Heart left ventricle (tissue), 16 donors: ENCODE measurements around the gene GRHL1. TPM values are rescaled to one million over a fixed set of nuclear protein-coding genes. Genes with fewer than 3 reads are reported as not detected.

Source experiments
- ATAC-seq, 4 donors: fragments of 200-7000 bp; cut with Tn5 transposase; one replicate each; pipeline ENCODE4 v1.9.1; 2020 to 2022; ENCODE audit warnings: moderate library complexity in 4 of 4, mild to moderate bottlenecking in 3 of 4, moderate number of reproducible peaks in 1 of 4
- DNase-seq, 5 donors: peaks; one replicate each; pipeline ENCODE4 v3.0.0-alpha.2; 2020
- H3K27ac ChIP-seq, 12 donors: fragments of 200-600 bp; sonication (generic) in 4 of 12; one replicate each; pipeline versions ENCODE4 v1.5.0 to v1.8.0; 2016 to 2022; ENCODE audit warnings: mild to moderate bottlenecking in 2 of 12
- H3K27me3 ChIP-seq, 9 donors: fragments of 200-600 bp; sonication (generic) in 2 of 9; one replicate each; pipeline versions ENCODE4 v1.5.1 to v1.8.0; 2016 to 2022; ENCODE audit warnings: mild to moderate bottlenecking in 3 of 9
- H3K36me3 ChIP-seq, 9 donors: fragments of 200-600 bp; sonication (generic) in 2 of 9; one replicate each; pipeline versions ENCODE4 v1.5.0 to v1.8.0; 2018 to 2022; ENCODE audit warnings: mild to moderate bottlenecking in 2 of 9
- H3K4me1 ChIP-seq, 12 donors: fragments of 200-600 bp; sonication (generic) in 4 of 12; one replicate each; pipeline versions ENCODE4 v1.5.0 to v1.8.0; 2016 to 2022; ENCODE audit warnings: mild to moderate bottlenecking in 3 of 12
- H3K4me3 ChIP-seq, 12 donors: fragments of 200-600 bp; sonication (generic) in 4 of 12; one replicate each; pipeline versions ENCODE4 v1.5.0 to v1.8.0; 2017 to 2022; ENCODE audit warnings: mild to moderate bottlenecking in 9 of 12, moderate library complexity in 4 of 12
- H3K9me3 ChIP-seq, 12 donors: fragments of 200-600 bp; sonication (generic) in 4 of 12; one replicate each; pipeline versions ENCODE4 v1.5.0 to v1.8.0; 2016 to 2022; ENCODE audit warnings: mild to moderate bottlenecking in 1 of 12
- CTCF ChIP-seq, 12 donors: fragments of 200-600 bp; sonication (generic) in 4 of 12; IDR thresholded peaks; one replicate each; pipeline versions ENCODE4 v1.5.0 to v1.8.0; 2018 to 2022; ENCODE audit warnings: antibody characterized with exemption in 12 of 12, mild to moderate bottlenecking in 5 of 12
- POLR2A ChIP-seq, 2 donors: fragments of 450-650 bp; IDR thresholded peaks; one replicate each; pipeline ENCODE4 v1.6.1; 2017; ENCODE audit warnings: antibody characterized with exemption in 2 of 2, mild to moderate bottlenecking in 2 of 2, moderate library complexity in 2 of 2
- WGBS, 4 donors: extraction: QIAGEN DNeasy Blood & Tissue Kit in 2 of 4; methylation state at CpG; one replicate each; pipeline versions ENCODE4 v1.1.5 to v1.1.7; 2013 to 2018; 5-methylcytosine and 5-hydroxymethylcytosine counted together
- intact Hi-C, 10 donors: fragments of 100-400 bp; cut with DNase I; formaldehyde crosslinking; loops; one replicate each; pipeline versions ENCODE4 v1.11.1 to v1.14.2; 2022
- polyA plus RNA-seq, 2 donors: library from polyadenylated mRNA; stranded (reverse); fragments of 200-250 nt; gene quantifications; one replicate each; pipeline ENCODE4 v1.2.3, GENCODE V29; 2013
- total RNA-seq, 9 donors: library from RNA; depleted of rRNA in 2 of 9; stranded (reverse); fragments of >200 nt in 2 of 9; fragmentation: NEBNext Ultra II Directional in 3 of 9; extraction: Animal tissue kit (Norgen Biotek cat#: 25700) in 3 of 9; gene quantifications; one replicate each; pipeline versions ENCODE4 v1.1.0 to v1.2.4, GENCODE V29; 2016 to 2023
- donor health status: ischemic (EF 13 %, LVEDD 7.1; RV severe dilation, severe dysfunction).
- donor health status: healthy with polysubstance abuse.
- donor health status: DM: no; HTN: yes; CAD: no.
- donor health status: DM: no; HTN: no; CAD: no.
- donor health status: ischemic (EF 25% LVEDD 6.9; RV normal size, moderate dysfunction).
- donor health status: ischemic (EF 25% LVEDD 5.7; RV mildly dilated, moderate dysfunction).
- donor health status: healthy.
- donor health status: DM: yes; HTN: yes; CAD: no.
- donor health status: ischemic (EF 35%, LVEDD 5.7; RV mildly dilated, moderate dysfunction).
- donor health status: nonischemic (EF 11% LVEDD 7.7; RV severe dilation, severe dysfunction).
- donor health status: DM: yes; HTN: yes; CAD: no.
- donor health status: PGD.
- donor health status: ischemic (EF 29% LVEDD 5.4; RV normal size, mild dysfunction).
- donor health status: nonischemic (EF 23%, LVEDD 6.1; RV moderate dilation, normal function).

Gene GRHL1
- total and polyA plus RNA-seq, 11 donors: 0.50 to 2.8 (median 1.0) TPM

DNA sequence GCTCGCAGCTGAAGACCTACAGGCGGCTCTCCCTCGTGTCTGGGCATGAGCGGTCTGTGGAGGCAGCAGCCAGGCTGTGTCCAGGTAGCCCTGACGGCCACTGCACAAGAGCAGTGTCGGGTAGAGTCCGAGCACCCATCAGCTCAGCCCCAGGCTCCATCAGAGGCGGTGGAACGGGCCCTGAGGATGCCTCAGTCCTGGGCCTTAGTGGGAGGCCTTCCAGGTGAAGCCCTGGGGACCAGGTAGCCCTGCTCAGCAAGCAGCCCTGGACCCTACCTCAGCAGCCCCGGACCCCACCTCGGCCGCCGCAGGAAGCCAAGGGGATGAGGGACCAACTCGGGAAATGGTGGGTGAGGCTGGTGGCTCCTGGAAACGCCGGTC is 70.5 kb downstream of the GRHL1 start:
- intact Hi-C loops: no loop called here
- Histone ChIP-seq H3K27ac (no peak overlapping the region), H3K9me3 (peaks cover 0 to 8% (median 2%) of the 10 kb centered on the region in 12 donors), H3K27me3 (no peaks in the 10 kb centered on the region), H3K4me1 (peaks cover 0 to 20% (median 0%) of the 10 kb centered on the region in 12 donors), H3K4me3 (no peak overlapping the region), H3K36me3 (no peaks in the 10 kb centered on the region)
- WGBS, 4 donors: 91 to 97% (median 94%) methylated on average over 11 to 16 of the region's 16 CpGs
- DNase-seq: peak in 3 of 5 donors; percentile 16 to 49 (median 25)
- TF ChIP-seq POLR2A (IDR thresholded peaks at IDR 0.05) (no peak), CTCF (IDR thresholded peaks at IDR 0.05) (no peak)
- ATAC-seq: peak in 1 of 4 donors; percentile 16

DNA sequence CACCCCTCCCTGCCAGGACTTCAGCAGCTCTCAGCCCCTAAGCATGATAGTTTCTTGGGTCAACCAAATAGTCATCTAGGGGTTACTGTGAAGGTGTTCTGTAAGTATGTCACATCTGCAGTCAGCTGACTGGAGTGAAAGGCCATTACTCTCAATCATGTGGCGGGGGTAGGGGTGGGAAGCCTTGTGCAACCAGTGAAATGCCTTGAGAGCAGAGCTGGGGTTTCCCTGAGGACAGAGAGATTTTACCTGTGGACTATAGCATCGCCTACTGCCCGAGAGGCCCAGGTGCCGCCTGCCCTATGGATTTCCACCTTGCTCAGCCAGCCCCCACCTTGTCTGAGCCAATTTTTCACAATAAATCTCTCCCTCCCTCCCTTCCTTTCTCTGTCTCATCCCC is 71.0 kb downstream of the GRHL1 start:
- DNase-seq (peak in 3 of 5 donors; percentile 0 to 30 (median 20)), ATAC-seq (no peak)
- Histone ChIP-seq H3K36me3 (no peaks in the 10 kb centered on the region), H3K4me3 (no peak overlapping the region), H3K4me1 (peaks cover 0 to 20% (median 0%) of the 10 kb centered on the region in 12 donors), H3K9me3 (peaks cover 0 to 4% (median under 1%) of the 10 kb centered on the region in 12 donors), H3K27ac (no peak overlapping the region), H3K27me3 (no peaks in the 10 kb centered on the region)
- no peak for TF ChIP-seq CTCF (IDR thresholded peaks at IDR 0.05)
- no peak for TF ChIP-seq POLR2A (IDR thresholded peaks at IDR 0.05)
- intact Hi-C loops: no loop called here
- WGBS, 4 donors: 92 to 98% (median 96%) methylated on average over 4 of the region's 4 CpGs

- H3K27me3 ChIP-seq: no peaks in the 10 kb centered on the region
- 86 to 88% (median 88%) methylated on average over 10 of the region's 10 CpGs for WGBS, 4 donors
- no peaks in the 10 kb centered on the region for H3K9me3 ChIP-seq
- ATAC-seq: no peak
- no peaks in the 10 kb centered on the region for H3K36me3 ChIP-seq
- TF ChIP-seq POLR2A (IDR thresholded peaks at IDR 0.05): no peak
- TF ChIP-seq CTCF (IDR thresholded peaks at IDR 0.05): peak in 1 of 12 donors; percentile 9
- H3K27ac ChIP-seq: no peak overlapping the region
- no peak overlapping the region for H3K4me3 ChIP-seq
- peaks cover 0 to 26% (median 2%) of the 10 kb centered on the region in 12 donors for H3K4me1 ChIP-seq
- peak in 3 of 5 donors; percentile 8 to 40 (median 23) for DNase-seq
- intact Hi-C loops: no loop called here
Measured at GRCh38 chr2:10022966-10023662, 71.6 kb downstream of the GRHL1 start.

GRCh38 chr2:10026940-10027569 is 75.6 kb downstream of the GRHL1 start:
- TF ChIP-seq POLR2A (IDR thresholded peaks at IDR 0.05) (no peak), CTCF (IDR thresholded peaks at IDR 0.05) (no peak)
- ATAC-seq (no peak), DNase-seq (no peak)
- Histone ChIP-seq H3K9me3 (no peaks in the 10 kb centered on the region), H3K27me3 (no peaks in the 10 kb centered on the region), H3K4me3 (no peak overlapping the region), H3K36me3 (no peaks in the 10 kb centered on the region), H3K4me1 (peaks cover 3 to 37% (median 27%) of the 10 kb centered on the region in 12 donors), H3K27ac (peak overlapping the region in 5 of 12 donors; percentile 70 to 88 (median 78))
- intact Hi-C loops: loop anchor here in 3 of 10 donors (5.0 kb wide), 2 partner anchors 35 to 40 kb away; no protein-coding TSS in a partner anchor
- 83 to 86% (median 85%) methylated on average over 8 of the region's 8 CpGs for WGBS, 4 donors
